Karpas-422 (cell line): ENCODE results near the gene NMT2. TPM values are rescaled to one million over a fixed set of nuclear protein-coding genes. Genes with fewer than 3 reads are reported as not detected.

Experiments
- DNase-seq: peaks from one replicate; pipeline ENCODE4 v3.0.0-alpha.2; 2015
- H2AFZ ChIP-seq: fragments of 200-600 bp; sonication (generic); 2 replicates; pipeline ENCODE4 v1.6.1; 2014; ENCODE audit warnings: antibody characterized with exemption, low read length, mixed read lengths
- H3K27ac ChIP-seq: fragments of 200-600 bp; sonication (generic); 2 replicates; pipeline ENCODE4 v1.5.1; 2014; ENCODE audit warnings: mild to moderate bottlenecking, low read length, moderate library complexity
- H3K27me3 ChIP-seq: fragments of 200-600 bp; sonication (generic); 2 replicates; pipeline ENCODE4 v1.6.1; 2014; ENCODE audit warnings: low read length, mixed read lengths
- H3K36me3 ChIP-seq: fragments of 200-600 bp; sonication (generic); 2 replicates; pipeline ENCODE4 v1.6.1; 2014; ENCODE audit warnings: low read length, mixed read lengths; ENCODE audit not compliant: insufficient read depth
- H3K4me1 ChIP-seq: fragments of 200-600 bp; sonication (generic); 2 replicates; pipeline ENCODE4 v1.6.1; 2014; ENCODE audit warnings: mild to moderate bottlenecking, low read length, mixed read lengths
- H3K4me2 ChIP-seq: fragments of 200-600 bp; sonication (generic); 2 replicates; pipeline ENCODE4 v1.6.1; 2014; ENCODE audit warnings: low read length, low read depth, mild to moderate bottlenecking; ENCODE audit not compliant: poor library complexity, severe bottlenecking
- H3K4me3 ChIP-seq: fragments of 200-600 bp; sonication (generic); 2 replicates; pipeline ENCODE4 v1.5.1; 2014; ENCODE audit warnings: mild to moderate bottlenecking, antibody characterized with exemption, low read length, mixed read lengths
- H3K79me2 ChIP-seq: fragments of 200-600 bp; sonication (generic); 2 replicates; pipeline ENCODE4 v1.6.1; 2014; ENCODE audit warnings: mild to moderate bottlenecking, low read length, mixed read lengths
- H3K9ac ChIP-seq: fragments of 200-600 bp; sonication (generic); 2 replicates; pipeline ENCODE4 v1.6.0; 2014; ENCODE audit warnings: low read length
- H3K9me2 ChIP-seq: fragments of 200-600 bp; sonication (generic), shearing (Covaris generic); replicated peaks from 2 replicates; pipeline ENCODE4 v1.6.0; 2014; ENCODE audit warnings: mild to moderate bottlenecking, low read length, moderate library complexity; ENCODE audit not compliant: insufficient read depth
- H3K9me3 ChIP-seq: fragments of 300-700, 200-600 bp; sonication (generic); 2 replicates; pipeline ENCODE4 v1.6.1; 2014; ENCODE audit warnings: low read length, mixed read lengths
- H4K20me1 ChIP-seq: fragments of 200-600 bp; sonication (generic); 2 replicates; pipeline ENCODE4 v1.6.1; 2014; ENCODE audit warnings: mild to moderate bottlenecking, antibody characterized with exemption, low read length, low read depth; ENCODE audit not compliant: insufficient read depth
- small RNA-seq: library from RNA; depleted of rRNA; stranded (forward); fragments of <200 nt; gene quantifications from one replicate; pipeline ENCODE3, GENCODE V24; 2014
- total RNA-seq: library from RNA; depleted of rRNA; stranded (reverse); fragments of >200 nt; shearing (Covaris generic); gene quantifications from 2 replicates; pipeline ENCODE4 v1.2.3, GENCODE V29; 2014; ENCODE audit warnings: low replicate concordance; rRNA removed

Gene NMT2
- total RNA-seq, 1 experiment from 2014 or later = 1.6 TPM

DNA sequence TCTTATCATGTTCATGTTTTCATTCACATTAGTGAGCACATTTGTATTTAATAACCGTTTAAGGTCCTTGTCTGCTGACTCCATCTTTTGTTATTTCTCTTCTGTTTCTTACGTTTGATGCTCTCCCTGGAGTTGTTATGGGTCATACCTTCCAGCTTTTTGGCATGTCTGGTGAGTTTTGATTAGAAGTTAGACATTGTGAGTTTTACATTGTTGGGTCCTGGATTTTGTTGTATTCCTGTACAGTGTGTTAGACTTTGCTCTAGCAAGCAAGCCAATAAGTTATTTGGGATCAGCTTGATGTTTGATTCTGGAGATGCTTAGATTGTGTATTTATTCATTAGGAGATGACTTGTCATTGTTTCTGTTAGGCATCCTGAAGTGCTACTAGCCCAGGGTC, 107.9 kb downstream of the NMT2 start:
- H4K20me1 ChIP-seq = no peaks in the 10 kb centered on the region
- no peaks in the 10 kb centered on the region for H3K36me3 ChIP-seq
- DNase-seq = no peak
- no peaks in the 10 kb centered on the region for H3K9me2 ChIP-seq
- H3K27me3 ChIP-seq = no peaks in the 10 kb centered on the region; the same call in 1 of the 2 replicates
- no peaks in the 10 kb centered on the region for H3K4me1 ChIP-seq
- no peak overlapping the region for H3K4me2 ChIP-seq
- H3K27ac ChIP-seq = no peak overlapping the region
- H3K9me3 ChIP-seq = no peaks in the 10 kb centered on the region
- no peak overlapping the region for H3K9ac ChIP-seq
- no peak overlapping the region for H3K4me3 ChIP-seq
- H2AFZ ChIP-seq = no peak overlapping the region
- H3K79me2 ChIP-seq = no peaks in the 10 kb centered on the region

- no peak overlapping the region for H3K4me2 ChIP-seq
- H3K4me1 ChIP-seq = no peaks in the 10 kb centered on the region
- H3K27me3 ChIP-seq = no peaks in the 10 kb centered on the region
- H3K36me3 ChIP-seq = no peaks in the 10 kb centered on the region
- H2AFZ ChIP-seq = no peak overlapping the region
- no peaks in the 10 kb centered on the region for H3K79me2 ChIP-seq
- H3K27ac ChIP-seq = no peak overlapping the region
- DNase-seq = no peak
- no peaks in the 10 kb centered on the region for H3K9me3 ChIP-seq
- H3K9ac ChIP-seq = no peak overlapping the region
- H3K4me3 ChIP-seq = no peak overlapping the region
- H4K20me1 ChIP-seq = no peaks in the 10 kb centered on the region
- no peaks in the 10 kb centered on the region for H3K9me2 ChIP-seq
Observed at GRCh38 chr10:15059914-15060313, 108.6 kb downstream of the NMT2 start.

DNA sequence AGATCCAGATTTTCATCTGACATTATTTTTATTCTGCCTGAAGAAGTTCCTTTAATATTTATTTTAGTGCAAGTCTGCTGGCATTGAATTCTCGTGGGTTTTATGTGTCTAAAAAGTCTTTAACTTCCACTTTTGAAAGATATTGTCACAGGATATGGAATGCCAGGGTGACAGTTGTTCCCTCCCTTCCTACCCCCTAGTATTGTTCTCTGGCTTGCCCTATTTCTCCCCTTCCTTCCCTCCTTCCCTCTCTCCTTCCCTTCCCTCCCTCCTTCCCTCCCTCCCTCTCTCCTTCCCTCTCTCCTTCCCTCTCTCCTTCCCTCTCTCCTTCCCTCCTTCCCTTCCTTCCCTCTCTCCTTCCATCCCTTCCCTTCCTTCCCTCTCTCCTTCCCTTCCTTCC, 109.8 kb downstream of the NMT2 start:
- Histone ChIP-seq H3K9me3 (no peaks in the 10 kb centered on the region), H4K20me1 (no peaks in the 10 kb centered on the region), H3K4me3 (no peak overlapping the region), H3K27me3 (no peaks in the 10 kb centered on the region), H3K36me3 (no peaks in the 10 kb centered on the region), H3K4me2 (no peak overlapping the region), H2AFZ (no peak overlapping the region), H3K79me2 (no peaks in the 10 kb centered on the region), H3K27ac (no peak overlapping the region), H3K9me2 (no peaks in the 10 kb centered on the region), H3K4me1 (no peaks in the 10 kb centered on the region), H3K9ac (no peak overlapping the region)
- no peak for DNase-seq

Small RNA genes lying within 50 kb of the gene (small RNA-seq; reads per million reads assigned to genes)
- gene AL590365.1 = not detected

Other genes starting within 250 kb of the NMT2 start
- gene DCLRE1C, start 214.6 kb downstream of the NMT2 start, total RNA-seq = 15.8 and 19.6 TPM in 2 replicates
- 2.6 TPM in 1 of 2 replicates, not detected in the other for gene MEIG1, start 209.3 kb downstream of the NMT2 start, total RNA-seq
- not detected in 2 replicates for gene OLAH, start 124.8 kb downstream of the NMT2 start, total RNA-seq
- 0.63 and 1.3 TPM in 2 replicates for gene ACBD7, start 79.9 kb downstream of the NMT2 start, total RNA-seq
- gene RPP38, start 71.3 kb downstream of the NMT2 start, total RNA-seq = 18.0 and 24.3 TPM in 2 replicates
- gene FAM171A1, start 202.6 kb upstream of the NMT2 start, total RNA-seq = not detected in 2 replicates